GM23338 (cell line): Measurements from ENCODE around the gene TP53I13. TPM values are rescaled to one million over a fixed set of nuclear protein-coding genes. Genes with fewer than 3 reads are reported as not detected.

Experiments used
- ATAC-seq: fragments of 200-7000 bp; cut with Tn5 transposase; 3 replicates; pipeline ENCODE4 v1.9.1; 2020
- DNase-seq: peaks from one replicate; pipeline ENCODE4 v3.0.0-alpha.2; 2015; ENCODE audit warnings: low spot score
- H2AFZ ChIP-seq: fragments of 200-600 bp; sonication (generic); 2 replicates; pipeline ENCODE4 v1.8.0; 2016; ENCODE audit warnings: antibody characterized with exemption, mild to moderate bottlenecking, moderate library complexity
- H3F3A ChIP-seq: fragments of 200-600 bp; sonication (generic); replicated peaks from 2 replicates; pipeline ENCODE4 v1.8.0; 2017; ENCODE audit warnings: antibody characterized with exemption, mixed run types, low read depth
- H3K27ac ChIP-seq: fragments of 200-600 bp; sonication (generic); 2 replicates; pipeline ENCODE4 v1.6.1; 2016; ENCODE audit warnings: low read depth
- H3K27me3 ChIP-seq: fragments of 200-600 bp; sonication (generic); 2 replicates; pipeline ENCODE4 v1.8.0; 2016; ENCODE audit warnings: mild to moderate bottlenecking, mixed run types, moderate library complexity; ENCODE audit not compliant: insufficient read depth
- H3K36me3 ChIP-seq: fragments of 200-600 bp; sonication (generic); 2 replicates; pipeline ENCODE4 v1.8.0; 2016; ENCODE audit warnings: mild to moderate bottlenecking; ENCODE audit not compliant: insufficient read depth
- H3K4me1 ChIP-seq: fragments of 200-600 bp; sonication (generic); 2 replicates; pipeline ENCODE4 v1.8.0; 2016; ENCODE audit warnings: mild to moderate bottlenecking, moderate library complexity; ENCODE audit not compliant: insufficient read depth
- H3K4me2 ChIP-seq: fragments of 200-600 bp; sonication (generic); 2 replicates; pipeline ENCODE4 v1.7.1; 2017; ENCODE audit warnings: mixed run types
- H3K4me3 ChIP-seq: fragments of 200-600 bp; sonication (generic); 2 replicates; pipeline ENCODE4 v1.6.1; 2016; ENCODE audit warnings: mixed run types
- H3K79me2 ChIP-seq: fragments of 200-600 bp; sonication (generic); replicated peaks from 2 replicates; pipeline ENCODE4 v1.8.0; 2017; ENCODE audit warnings: mild to moderate bottlenecking; ENCODE audit not compliant: insufficient read depth
- H3K9me2 ChIP-seq: fragments of 200-600 bp; sonication (generic); 2 replicates; pipeline ENCODE4 v1.8.0; 2017; ENCODE audit not compliant: insufficient read depth
- H4K20me1 ChIP-seq: fragments of 200-600 bp; sonication (generic); replicated peaks from 2 replicates; pipeline ENCODE4 v1.8.0; 2017; ENCODE audit warnings: mild to moderate bottlenecking; ENCODE audit not compliant: insufficient read depth
- H3K27ac Mint-ChIP-seq: 2 replicates; pipeline ENCODE4 v1.8.0; 2020; ENCODE audit warnings: inconsistent platforms, mild to moderate bottlenecking, moderate library complexity, mixed read lengths
- H3K27me3 Mint-ChIP-seq: 3 replicates; pipeline ENCODE4 v1.8.0; 2022; ENCODE audit warnings: low read depth, mild to moderate bottlenecking, moderate library complexity, mixed read lengths, inconsistent platforms; ENCODE audit not compliant: insufficient read depth, poor library complexity
- H3K36me3 Mint-ChIP-seq: 3 replicates; pipeline ENCODE4 v1.8.0; 2021; ENCODE audit warnings: low read depth, mild to moderate bottlenecking, inconsistent platforms, moderate library complexity, mixed read lengths
- H3K4me1 Mint-ChIP-seq: 3 replicates; pipeline ENCODE4 v1.8.0; 2020; ENCODE audit warnings: mild to moderate bottlenecking, inconsistent platforms, mixed read lengths
- H3K4me3 Mint-ChIP-seq: 3 replicates; pipeline ENCODE4 v1.8.0; 2021; ENCODE audit warnings: moderate library complexity, mild to moderate bottlenecking, inconsistent platforms, mixed read lengths
- H3K9me3 Mint-ChIP-seq: 3 replicates; pipeline ENCODE4 v1.8.0; 2020; ENCODE audit warnings: moderate library complexity, mild to moderate bottlenecking, inconsistent platforms, mixed read lengths
- CREB1 ChIP-seq: fragments of 250-450 bp; sonication (Bioruptor Pico); IDR thresholded peaks from 2 replicates; pipeline ENCODE4 v1.5.0; 2020; ENCODE audit warnings: low read depth, mild to moderate bottlenecking, moderate library complexity
- CTCF ChIP-seq, 2 experiments: fragments of 200-600 bp in 1 of 2; sonication (generic) in 1 of 2; conservative IDR thresholded peaks; 2 replicates each; pipeline versions ENCODE4 v1.5.1 to v1.6.1; 2016 to 2017; ENCODE audit warnings: antibody characterized with exemption in 2 of 2, low read depth in 2 of 2, mild to moderate bottlenecking in 2 of 2, moderate library complexity in 1 of 2
- ETS1 ChIP-seq: IDR thresholded peaks from 2 replicates; pipeline ENCODE4 v1.6.1; 2016; ENCODE audit warnings: antibody characterized with exemption
- EZH2 ChIP-seq: fragments of 200-600 bp; sonication (generic); IDR thresholded peaks from one replicate; pipeline ENCODE4 v1.8.0; 2017; ENCODE audit warnings: antibody characterized with exemption, mild to moderate bottlenecking, low read depth; ENCODE audit not compliant: unreplicated experiment
- EZH2phosphoT487 ChIP-seq: fragments of 200-600 bp; sonication (generic); IDR thresholded peaks from one replicate; pipeline ENCODE4 v1.8.1; 2018; ENCODE audit warnings: antibody characterized with exemption; ENCODE audit not compliant: unreplicated experiment
- JUNB ChIP-seq: IDR thresholded peaks from one replicate; pipeline ENCODE4 v1.6.1; 2016; ENCODE audit warnings: antibody characterized with exemption; ENCODE audit not compliant: unreplicated experiment
- NANOG ChIP-seq: IDR thresholded peaks from 2 replicates; pipeline ENCODE4 v1.6.1; 2016; ENCODE audit warnings: antibody characterized with exemption, borderline replicate concordance
- POLR2AphosphoS5 ChIP-seq: IDR thresholded peaks from 2 replicates; pipeline ENCODE4 v1.6.1; 2016; ENCODE audit warnings: antibody characterized with exemption, low read depth
- REST ChIP-seq: IDR thresholded peaks from one replicate; pipeline ENCODE4 v1.6.1; 2018; ENCODE audit warnings: antibody characterized with exemption; ENCODE audit not compliant: unreplicated experiment
- ZNF114 ChIP-seq: fragments of 250-450 bp; sonication (Bioruptor Pico); IDR thresholded peaks from 2 replicates; pipeline ENCODE4 v1.5.0; 2020; ENCODE audit warnings: mild to moderate bottlenecking, moderate library complexity
- polyA plus RNA-seq: library from polyadenylated mRNA; unstranded; fragments of >200 nt; fragmentation: Nextera tagmentation; extraction: Ambion mirVana; gene quantifications from 2 replicates; pipeline ENCODE4 v1.2.1, GENCODE V29; 2016
- total RNA-seq: library from RNA; depleted of rRNA; stranded (reverse); fragments of >200 nt; shearing (Covaris generic); gene quantifications from 2 replicates; pipeline ENCODE4 v1.2.3, GENCODE V29; 2014
- TF ChIP-seq, protein P1 (sequence below): fragments of 250-450 bp; sonication (Bioruptor Pico); IDR thresholded peaks from 2 replicates; pipeline ENCODE4 v1.5.0; 2020; ENCODE audit warnings: mild to moderate bottlenecking, moderate library complexity

TP53I13 gene
- total and polyA plus RNA-seq, 2 experiments from 2014 or later = 21.0 to 38.9 TPM

DNA sequence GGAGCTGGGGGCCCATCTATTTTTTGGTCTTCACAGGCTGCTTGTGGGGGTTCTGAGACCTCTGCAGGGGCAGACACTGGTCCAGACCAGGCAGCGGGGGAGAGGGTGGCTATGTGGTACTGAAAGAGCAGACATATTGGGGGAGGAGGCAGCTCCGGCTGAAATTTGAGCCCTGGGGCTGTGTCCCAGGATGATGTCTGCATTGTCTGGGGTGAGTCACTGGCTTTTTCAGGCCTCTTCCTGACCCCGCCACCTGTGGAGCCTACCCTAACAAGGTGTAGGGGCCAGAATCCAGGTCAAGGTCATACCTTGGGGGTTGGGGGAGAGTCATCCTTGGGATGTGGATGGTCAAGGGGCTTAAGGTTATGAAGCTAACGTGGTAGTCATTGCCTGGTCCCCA, 51.8 kb downstream of the TP53I13 start:
- Histone ChIP-seq H3K27ac (no peak overlapping the region), H3F3A (peaks cover 4% of the 10 kb centered on the region; the same call in 1 of the 2 replicates), H3K79me2 (no peaks in the 10 kb centered on the region), H3K27me3 (peaks cover 83% of the 10 kb centered on the region), H3K4me2 (no peak overlapping the region; the same call in 1 of the 2 replicates), H3K36me3 (no peaks in the 10 kb centered on the region), H3K4me1 (peaks cover 31% of the 10 kb centered on the region), H3K9me2 (0 out of 2 replicates have a peak, but pooled peaks cover 4% of the 10 kb centered on the region), H3K4me3 (no peak overlapping the region), H2AFZ (no peak overlapping the region), H4K20me1 (peaks cover 5% of the 10 kb centered on the region; the same call in 1 of the 2 replicates)
- H3K4me3 Mint-ChIP-seq = no peak overlapping the region; the same call in 2 of the 3 replicates
- ATAC-seq = no peak
- TF ChIP-seq, protein P1, sequence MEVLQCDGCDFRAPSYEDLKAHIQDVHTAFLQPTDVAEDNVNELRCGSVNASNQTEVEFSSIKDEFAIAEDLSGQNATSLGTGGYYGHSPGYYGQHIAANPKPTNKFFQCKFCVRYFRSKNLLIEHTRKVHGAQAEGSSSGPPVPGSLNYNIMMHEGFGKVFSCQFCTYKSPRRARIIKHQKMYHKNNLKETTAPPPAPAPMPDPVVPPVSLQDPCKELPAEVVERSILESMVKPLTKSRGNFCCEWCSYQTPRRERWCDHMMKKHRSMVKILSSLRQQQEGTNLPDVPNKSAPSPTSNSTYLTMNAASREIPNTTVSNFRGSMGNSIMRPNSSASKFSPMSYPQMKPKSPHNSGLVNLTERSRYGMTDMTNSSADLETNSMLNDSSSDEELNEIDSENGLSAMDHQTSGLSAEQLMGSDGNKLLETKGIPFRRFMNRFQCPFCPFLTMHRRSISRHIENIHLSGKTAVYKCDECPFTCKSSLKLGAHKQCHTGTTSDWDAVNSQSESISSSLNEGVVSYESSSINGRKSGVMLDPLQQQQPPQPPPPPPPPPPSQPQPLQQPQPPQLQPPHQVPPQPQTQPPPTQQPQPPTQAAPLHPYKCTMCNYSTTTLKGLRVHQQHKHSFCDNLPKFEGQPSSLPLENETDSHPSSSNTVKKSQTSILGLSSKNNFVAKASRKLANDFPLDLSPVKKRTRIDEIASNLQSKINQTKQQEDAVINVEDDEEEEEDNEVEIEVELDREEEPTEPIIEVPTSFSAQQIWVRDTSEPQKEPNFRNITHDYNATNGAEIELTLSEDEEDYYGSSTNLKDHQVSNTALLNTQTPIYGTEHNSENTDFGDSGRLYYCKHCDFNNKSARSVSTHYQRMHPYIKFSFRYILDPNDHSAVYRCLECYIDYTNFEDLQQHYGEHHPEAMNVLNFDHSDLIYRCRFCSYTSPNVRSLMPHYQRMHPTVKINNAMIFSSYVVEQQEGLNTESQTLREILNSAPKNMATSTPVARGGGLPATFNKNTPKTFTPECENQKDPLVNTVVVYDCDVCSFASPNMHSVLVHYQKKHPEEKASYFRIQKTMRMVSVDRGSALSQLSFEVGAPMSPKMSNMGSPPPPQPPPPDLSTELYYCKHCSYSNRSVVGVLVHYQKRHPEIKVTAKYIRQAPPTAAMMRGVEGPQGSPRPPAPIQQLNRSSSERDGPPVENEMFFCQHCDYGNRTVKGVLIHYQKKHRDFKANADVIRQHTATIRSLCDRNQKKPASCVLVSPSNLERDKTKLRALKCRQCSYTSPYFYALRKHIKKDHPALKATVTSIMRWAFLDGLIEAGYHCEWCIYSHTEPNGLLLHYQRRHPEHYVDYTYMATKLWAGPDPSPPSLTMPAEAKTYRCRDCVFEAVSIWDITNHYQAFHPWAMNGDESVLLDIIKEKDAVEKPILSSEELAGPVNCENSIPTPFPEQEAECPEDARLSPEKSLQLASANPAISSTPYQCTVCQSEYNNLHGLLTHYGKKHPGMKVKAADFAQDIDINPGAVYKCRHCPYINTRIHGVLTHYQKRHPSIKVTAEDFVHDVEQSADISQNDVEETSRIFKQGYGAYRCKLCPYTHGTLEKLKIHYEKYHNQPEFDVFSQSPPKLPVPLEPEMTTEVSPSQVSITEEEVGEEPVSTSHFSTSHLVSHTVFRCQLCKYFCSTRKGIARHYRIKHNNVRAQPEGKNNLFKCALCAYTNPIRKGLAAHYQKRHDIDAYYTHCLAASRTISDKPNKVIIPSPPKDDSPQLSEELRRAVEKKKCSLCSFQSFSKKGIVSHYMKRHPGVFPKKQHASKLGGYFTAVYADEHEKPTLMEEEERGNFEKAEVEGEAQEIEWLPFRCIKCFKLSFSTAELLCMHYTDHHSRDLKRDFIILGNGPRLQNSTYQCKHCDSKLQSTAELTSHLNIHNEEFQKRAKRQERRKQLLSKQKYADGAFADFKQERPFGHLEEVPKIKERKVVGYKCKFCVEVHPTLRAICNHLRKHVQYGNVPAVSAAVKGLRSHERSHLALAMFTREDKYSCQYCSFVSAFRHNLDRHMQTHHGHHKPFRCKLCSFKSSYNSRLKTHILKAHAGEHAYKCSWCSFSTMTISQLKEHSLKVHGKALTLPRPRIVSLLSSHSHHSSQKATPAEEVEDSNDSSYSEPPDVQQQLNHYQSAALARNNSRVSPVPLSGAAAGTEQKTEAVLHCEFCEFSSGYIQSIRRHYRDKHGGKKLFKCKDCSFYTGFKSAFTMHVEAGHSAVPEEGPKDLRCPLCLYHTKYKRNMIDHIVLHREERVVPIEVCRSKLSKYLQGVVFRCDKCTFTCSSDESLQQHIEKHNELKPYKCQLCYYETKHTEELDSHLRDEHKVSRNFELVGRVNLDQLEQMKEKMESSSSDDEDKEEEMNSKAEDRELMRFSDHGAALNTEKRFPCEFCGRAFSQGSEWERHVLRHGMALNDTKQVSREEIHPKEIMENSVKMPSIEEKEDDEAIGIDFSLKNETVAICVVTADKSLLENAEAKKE (CRISPR knock-in tag) = no peak
- TF ChIP-seq POLR2AphosphoS5 (no peak), NANOG (no peak), CREB1 (CRISPR knock-in tag) (no peak), EZH2 (no peak), REST (no peak), EZH2phosphoT487 (no peak), ETS1 (no peak), ZNF114 (no peak), CTCF (conservative IDR thresholded peaks at IDR 0.05; ENCODE audit: low read depth in 2 of 2) (no peak), JUNB (no peak)
- DNase-seq = peak; percentile 58
- no peak overlapping the region for H3K27ac Mint-ChIP-seq
- H3K36me3 Mint-ChIP-seq = no peaks in the 10 kb centered on the region; the same call in 2 of the 3 replicates
- H3K4me1 Mint-ChIP-seq = peaks cover 42% of the 10 kb centered on the region
- no peaks in the 10 kb centered on the region; the same call in 1 of the 3 replicates for H3K9me3 Mint-ChIP-seq
- H3K27me3 Mint-ChIP-seq = peaks cover 61% of the 10 kb centered on the region
